HL-60/S4 (cell line): ENCODE results near the gene FLT3LG.
"Not testable (repeated sequence)": the region's sequence is repeated elsewhere in the genome, so short reads cannot be mapped to it uniquely, and the experiment has no call there.

ENCODE experiments used
- in situ Hi-C: fragments of 300-500 bp; cut with MboI; formaldehyde crosslinking; loops from 2 replicates; pipeline ENCODE4 v1.14.3; 2022; ENCODE audit warnings: low sequenced_read_pairs

The FLT3LG gene

DNA sequence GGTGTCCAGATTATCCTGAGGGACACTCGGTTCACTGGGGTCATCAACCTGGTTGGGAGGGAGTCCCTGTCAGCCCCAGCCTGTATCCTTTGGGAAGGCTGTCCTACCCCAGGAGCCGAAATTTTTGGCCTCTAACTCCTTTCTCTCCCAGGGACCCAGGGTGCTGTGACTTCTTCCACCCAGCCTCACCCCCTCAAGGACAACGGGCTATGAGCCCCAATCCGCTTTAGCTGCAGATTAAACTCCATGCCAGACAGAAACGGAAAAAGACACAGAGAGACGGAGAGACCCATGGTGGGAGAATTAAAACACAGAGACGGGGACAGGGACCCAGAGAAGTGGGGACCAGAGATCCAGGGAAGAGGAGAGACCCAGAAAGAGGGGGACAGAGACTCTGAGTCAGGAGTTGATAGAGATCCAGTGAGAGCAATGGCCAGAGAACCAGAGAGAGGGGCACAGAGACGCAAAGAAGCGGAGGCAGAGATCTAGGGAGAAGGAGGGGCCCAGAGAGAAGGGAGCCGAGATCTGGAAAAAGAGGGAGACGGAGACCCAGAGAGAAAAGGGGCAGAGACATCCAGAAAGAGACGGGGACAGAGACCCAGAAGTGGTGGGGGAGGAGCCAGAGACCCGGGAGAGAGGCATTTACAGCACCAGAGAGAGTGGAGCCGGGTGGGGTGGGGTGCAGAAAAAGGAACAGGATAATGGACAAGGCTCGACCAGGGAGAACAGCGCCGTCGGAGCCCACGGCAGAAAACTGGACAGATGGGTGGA, 33.4 kb upstream of the FLT3LG start:
- in situ Hi-C loops: no loop called here

DNA sequence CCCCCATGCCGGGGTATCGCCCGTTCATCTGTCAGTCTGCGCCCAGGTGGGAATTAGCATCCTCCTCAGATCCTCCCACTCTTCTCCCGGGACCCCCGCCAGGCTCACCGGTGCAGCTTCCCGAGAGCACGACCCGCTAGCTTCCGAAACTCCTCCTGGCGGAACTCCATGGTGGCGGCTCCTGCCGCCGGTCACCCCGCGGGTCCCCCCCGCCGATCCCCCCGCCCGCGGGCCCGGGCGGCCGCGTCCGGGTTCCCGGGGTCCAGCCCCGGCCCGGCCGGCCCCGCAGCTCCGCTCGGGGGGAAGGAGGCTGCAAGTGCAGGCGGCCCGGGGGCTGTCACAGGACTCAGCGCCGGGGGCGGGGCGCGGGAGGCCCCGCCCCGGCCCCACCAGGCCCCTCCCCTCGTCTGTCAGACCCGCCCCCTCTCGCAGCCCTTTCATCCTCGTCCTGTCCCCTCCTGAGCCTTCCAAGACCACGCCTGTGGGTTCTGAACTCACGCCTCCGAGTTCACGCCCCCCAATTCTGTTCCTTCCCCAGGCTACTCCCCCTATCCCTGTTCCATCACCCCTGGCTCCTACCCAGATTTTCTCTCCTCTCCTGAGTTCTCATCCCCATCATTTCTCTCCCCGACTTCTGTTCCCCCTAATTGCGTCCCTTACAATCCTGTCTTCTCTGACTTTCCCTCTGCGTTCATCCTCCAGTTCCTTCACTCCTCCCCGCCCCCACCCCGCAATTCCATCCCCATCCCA, 32.6 kb upstream of the FLT3LG start, which contains the start of gene SLC17A7:
TSS of gene SLC17A7 (minus strand) at position 318 of the 750 bp plus-strand sequence. CDS start at position 170, 148 bp downstream.
- in situ Hi-C loops: no loop called here

DNA sequence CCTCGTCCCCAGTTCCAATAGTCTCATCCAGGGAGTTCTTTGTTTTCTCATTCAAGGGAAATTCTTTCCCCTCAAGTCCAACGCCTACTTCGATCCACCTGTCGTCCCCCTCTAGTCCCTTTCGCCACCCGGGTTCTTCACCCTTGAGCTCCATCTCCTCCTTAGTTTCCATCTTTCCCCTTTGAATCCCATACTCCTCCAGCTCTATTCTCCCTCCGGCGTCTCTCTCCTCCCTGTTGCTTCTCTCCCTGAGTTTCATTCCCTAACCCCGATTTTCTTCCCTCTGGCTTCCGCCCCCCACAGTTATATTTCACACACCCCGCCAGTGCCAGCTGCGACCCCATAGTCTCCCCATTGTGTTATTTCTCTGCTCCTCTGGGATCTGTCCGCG, 32.1 kb upstream of the FLT3LG start:
- in situ Hi-C loops: no loop called here

DNA sequence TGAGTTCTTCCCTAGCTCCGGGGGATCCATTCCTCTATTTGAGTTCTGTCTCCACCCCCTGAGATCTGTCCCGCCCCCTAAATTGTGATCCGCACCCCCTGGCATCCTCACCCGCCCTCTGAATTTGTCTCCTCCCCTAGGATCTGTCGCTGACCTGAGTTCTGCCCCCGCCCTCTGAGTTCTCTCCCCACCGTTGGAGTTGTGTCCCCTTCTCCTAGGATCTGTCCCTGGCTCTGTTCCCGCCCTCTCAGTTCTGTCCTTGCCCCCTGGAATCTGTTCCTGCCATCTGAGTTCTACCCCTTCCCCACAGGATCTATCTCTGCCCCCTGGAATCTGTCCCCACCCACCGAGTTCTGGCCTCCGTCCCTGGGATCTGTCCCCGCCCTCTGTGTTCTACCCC, 31.7 kb upstream of the FLT3LG start:
- in situ Hi-C loops: no loop called here

DNA sequence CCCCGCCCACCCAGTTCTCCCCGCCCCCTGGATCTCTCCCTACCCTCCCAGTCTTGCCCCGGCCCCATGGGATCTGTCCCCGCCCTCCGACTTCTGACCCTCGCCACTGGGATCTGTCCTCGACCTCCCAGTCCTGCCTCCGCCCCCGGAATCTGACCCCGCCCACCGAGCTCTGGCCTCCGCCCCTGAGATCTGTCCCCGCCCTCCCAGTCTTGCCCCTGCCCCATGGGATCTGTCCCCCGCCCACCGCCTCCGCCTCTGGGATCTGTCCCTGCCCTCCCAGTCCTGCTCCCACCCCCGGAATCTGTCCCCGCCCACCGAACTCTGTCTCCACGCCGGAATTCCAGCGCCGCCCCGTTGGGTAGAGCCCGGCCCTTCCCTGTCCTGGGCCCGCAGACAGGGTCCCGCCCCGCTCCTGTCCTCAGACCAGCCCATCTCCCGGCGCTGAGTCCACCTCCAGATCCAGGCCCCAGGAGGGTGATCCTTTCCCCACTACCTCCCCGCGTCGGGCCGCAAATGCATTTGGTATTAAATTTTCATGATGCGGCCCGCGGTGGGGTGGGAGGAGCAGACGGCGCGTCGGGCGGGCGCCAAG, 31.1 kb upstream of the FLT3LG start:
- in situ Hi-C loops: no loop called here

DNA sequence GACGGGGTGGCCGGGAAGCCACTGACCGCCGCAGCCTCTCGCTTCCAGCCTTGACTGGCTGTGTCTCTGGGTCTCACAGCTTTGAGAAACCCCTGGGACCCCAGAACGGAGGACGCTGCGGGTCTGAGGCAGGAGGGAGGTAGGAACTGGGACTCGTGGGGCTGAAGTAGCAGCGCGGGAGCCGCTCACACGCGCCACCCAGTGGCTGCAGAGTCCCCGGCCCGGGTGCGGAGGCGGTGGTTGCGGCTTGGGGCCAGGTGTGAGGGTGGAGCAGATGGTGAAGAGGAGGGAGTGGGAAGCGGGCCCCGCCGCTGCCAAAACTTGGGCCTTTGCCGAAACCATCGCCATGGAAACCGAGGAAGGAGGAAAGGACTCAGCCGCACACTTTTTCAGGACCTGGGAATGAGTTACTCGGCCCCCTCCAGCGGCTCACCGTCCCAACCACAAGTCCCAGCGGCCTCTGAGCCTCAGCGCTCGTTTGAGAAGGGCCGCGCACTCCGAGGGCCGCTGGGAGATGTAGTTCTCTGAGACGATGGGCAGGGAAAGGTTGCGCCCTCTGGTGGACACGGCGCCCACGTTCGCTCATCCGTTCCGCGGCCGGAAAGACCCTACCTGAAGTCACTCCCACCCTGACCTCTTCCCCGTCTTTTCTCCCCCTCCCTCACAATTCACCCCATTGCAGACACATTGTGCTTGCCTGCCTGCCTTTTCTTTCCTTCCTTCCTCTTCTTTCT, 30.5 kb upstream of the FLT3LG start:
- in situ Hi-C loops: no loop called here

DNA sequence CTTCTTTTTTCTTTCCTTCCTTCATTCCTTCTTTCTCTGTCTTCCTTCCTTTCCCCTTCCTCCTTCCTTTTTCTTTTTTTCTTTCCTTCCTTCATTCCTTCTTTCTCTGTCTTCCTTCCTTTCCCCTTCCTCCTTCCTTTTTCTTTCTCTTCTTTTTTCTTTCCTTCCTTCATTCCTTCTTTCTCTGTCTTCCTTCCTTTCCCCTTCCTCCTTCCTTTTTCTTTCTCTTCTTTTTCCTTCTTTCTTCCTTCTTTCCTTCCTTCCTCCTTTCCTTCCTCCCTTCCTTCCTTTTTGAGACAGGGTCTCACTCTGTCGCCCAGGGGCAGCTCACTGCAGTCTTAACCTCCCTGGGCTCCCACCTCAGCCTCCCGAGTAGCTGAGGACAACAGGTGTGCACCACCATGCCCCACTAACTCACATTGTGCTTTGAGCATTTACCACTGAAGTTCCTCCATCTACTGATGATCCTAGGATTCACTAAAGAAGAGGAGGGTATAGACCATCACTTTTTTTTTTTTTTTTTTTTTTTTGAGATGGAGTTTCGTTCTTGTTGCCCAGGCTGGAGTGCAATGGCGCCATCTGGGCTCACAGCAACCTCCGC, 29.8 kb upstream of the FLT3LG start:
- in situ Hi-C loops: not testable (repeated sequence)

DNA sequence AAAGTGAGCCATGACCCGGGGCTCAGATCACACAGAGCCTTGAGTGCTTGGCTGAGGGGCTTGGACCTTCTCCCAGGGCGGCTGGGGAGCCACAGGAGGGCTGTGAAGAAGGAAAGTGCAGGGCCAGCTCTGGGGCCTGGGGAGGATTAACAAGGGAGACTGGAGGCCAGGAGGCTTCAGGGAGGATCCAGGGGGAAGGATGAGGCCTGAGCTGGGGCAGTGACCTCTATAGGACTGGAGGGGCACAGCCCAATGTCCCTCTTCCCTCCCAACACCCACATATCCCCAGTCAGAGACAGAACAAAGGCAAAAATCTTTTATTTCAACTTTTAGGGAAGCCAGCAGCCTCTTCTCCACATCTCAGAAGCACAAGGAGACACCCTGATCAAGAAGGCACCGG, 28.0 kb upstream of the FLT3LG start:
- in situ Hi-C loops: no loop called here

DNA sequence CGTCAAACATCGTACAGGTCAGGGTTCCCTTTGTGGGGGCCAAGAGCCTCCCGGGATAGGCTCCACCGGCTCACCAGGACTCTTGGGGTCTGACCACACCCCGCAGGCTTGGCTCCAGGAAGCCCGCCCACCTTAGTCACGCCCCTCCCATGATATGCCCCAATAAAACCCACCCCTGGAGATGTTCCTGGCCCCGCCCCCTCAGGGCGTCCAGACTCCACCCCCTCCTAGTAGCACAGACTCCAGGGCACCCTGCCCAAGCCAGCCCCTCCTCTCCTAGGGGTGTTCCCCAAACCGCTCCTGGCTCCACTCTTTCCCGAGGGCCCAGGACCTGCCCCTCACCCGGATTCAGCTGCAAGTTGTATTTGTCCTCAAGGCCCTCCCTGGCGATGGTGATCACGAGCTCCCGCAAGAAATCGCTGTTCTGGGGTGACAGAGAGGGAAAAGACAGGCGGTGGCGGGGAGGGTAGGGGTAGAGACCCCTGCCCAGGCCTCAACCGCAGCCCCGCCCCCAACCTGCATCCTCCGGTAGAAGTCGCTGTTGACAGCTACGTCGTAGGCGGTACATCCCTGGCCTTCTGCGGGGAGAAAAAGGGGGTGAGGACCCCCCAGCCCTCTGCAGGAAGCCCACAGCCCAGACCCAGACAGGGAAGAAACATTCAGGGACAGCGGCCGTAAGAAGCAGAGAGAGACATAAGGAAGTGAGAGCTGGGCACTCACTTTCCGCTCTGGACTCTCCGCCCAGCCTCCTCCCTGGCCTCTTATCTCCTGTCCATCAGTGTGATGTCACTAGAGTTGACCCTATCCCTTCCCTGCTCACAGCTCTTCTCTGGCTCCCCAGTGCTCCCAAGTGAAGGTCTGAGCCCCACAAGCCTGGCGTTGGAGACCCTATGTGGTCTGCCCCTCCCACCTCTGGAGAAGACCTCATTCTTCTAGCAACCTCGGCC, 26.3 kb upstream of the FLT3LG start:
- in situ Hi-C loops: no loop called here

DNA sequence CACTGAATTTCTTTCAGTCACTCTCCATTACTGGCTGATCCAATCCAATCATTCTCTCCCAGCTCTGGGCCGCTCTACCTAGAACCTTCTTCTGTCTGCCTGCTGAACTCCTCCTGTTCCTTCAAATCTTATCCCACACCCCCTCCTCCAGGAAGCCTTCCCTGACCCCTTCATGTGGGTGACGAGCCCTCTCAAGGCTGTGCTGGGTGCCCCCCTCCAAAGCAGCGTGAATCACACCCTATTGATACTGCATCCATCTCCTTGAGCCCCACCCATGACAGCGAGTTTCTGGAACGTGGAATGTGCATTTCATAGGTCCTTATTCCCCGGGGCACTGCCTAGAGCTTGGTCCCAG, 25.6 kb upstream of the FLT3LG start:
- in situ Hi-C loops: no loop called here

DNA sequence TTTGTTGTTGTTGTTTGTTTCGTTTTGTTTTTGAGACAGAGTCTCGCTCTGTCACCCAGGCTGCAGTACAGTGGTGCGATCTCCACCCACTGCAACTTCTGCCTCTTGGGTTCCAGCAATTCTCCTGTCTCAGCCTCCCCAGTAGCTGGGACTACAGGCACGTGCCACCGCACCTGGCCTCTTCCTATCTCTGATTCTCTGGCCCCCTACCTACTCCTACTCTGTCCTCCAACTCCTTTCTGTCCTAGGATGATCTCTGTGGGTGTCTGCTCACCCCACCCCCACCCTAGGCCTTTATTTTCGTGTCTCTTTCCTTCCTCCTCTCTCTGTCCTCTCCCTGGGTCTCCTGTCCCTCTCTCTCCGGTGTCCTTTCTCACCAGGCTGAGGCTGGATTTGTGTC, 23.6 kb upstream of the FLT3LG start:
- in situ Hi-C loops: no loop called here

DNA sequence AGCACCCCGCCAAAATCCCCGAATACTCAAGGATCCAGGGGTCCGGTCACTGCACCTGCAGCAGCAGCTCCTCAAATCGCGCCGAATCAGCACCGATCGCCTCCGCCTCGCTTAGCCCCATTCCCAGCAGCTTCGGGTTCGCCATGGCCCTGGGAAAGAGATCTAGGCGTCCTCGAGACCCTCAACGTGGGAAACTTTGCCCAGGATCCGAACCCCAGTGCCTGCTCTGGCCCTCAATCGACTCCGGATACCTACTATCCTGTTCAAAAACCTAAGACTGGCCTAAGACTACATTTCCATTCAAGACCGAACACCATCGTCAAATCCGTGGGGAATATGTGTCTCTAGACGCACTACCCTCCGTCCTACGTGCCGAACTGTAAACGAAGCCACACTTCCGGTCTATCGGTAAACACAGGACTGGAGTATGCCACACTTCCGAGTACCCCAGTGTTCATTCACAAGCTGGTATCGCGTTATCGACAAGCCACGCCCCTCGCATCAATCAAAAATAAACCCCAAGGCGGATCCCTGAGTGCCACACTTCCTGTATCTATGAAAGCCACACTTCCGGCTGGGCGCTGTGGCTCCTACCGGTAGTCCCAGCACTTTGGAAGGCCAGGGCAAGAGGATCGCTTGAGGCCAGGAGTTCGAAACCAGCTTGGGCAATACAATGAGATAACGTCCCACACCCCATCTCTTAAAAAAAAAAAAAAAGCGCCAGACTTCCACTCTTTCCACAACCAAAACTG, 22.4 kb upstream of the FLT3LG start, which contains the start of gene PIH1D1:
TSS of gene PIH1D1 (minus strand) at position 385 of the 752 bp plus-strand sequence. CDS start at position 145, 240 bp downstream.
- in situ Hi-C loops: no loop called here

DNA sequence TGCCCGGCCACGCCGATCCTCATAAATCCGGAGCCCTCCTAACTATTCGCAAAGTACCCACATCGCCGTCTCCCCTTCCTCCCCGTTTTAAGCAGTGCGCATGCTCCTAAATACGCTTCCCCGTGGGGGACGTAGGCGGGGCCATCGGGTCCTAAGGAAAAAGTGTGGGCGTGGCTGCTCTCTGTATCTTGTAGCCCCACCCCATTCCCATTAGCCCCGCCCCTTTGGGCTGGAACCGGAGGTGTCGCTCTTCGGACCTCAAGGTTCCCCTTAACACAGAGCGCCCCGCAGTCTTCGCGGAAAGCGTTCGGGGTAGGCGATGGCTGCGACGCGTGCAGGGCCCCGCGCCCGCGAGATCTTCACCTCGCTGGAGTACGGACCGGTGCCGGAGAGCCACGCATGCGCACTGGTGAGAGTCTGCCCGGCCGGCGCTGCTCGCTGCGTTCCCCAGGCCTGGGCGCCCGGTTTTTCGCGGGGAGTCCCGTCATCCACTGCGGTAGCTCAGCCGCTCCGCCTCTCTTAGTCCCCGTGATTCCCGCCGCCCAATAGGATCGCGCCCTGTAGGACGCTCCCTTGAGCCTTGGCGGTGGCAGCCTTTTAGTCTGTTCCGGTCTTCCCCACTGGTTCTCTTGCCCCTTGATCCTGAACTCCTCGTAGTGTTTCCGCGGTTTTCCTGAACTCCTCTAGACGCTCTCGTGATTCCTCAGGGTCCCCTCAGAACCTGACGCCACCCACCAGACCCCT, 20.8 kb upstream of the FLT3LG start, which contains the start of gene ALDH16A1:
TSS of gene ALDH16A1 (plus strand) at position 213 of the 744 bp plus-strand sequence. CDS start at position 320, 107 bp downstream.
- in situ Hi-C loops: no loop called here

DNA sequence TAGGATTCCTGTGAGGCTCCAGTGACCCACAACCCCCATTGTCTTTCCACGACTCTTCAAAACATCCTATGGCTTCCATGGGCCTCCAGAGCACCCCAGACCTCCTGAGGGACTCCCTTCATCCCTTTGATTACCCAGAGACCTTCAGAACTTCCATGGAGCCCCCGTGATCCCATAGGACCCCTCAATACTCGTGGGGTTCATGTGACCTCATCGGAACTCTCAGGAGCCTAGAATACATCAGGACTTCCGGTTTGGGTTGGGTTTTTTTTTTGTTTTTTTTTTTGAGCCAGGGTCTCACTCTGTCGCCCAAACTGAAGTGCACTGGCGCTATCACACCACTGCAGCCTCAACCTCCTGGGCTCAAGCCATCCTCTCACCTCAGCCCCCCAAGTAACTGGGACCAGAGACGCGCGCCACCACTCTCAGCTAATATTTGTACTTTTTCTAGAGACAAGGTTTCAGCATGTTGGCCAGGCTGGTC, 20.2 kb upstream of the FLT3LG start:
- in situ Hi-C loops: no loop called here

DNA sequence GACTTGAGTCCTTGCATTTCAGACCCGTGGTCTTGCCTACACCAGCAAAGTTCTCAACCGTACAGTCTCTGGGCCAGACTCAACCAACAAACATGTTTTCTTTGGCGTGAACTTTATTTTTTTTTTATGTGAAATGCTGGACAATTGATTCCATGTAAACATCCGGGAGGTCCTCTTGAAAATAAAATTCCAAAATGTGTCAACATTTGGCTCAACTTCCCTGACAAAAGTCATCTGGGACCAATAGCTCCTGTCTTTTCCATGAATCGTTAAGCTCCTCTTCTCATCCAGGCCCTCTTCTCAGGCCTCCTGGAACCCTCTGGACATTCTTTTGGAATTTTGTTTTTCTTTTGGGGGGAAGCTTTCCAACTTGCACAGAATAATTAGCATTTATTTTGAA, 18.2 kb upstream of the FLT3LG start:
- in situ Hi-C loops: no loop called here

DNA sequence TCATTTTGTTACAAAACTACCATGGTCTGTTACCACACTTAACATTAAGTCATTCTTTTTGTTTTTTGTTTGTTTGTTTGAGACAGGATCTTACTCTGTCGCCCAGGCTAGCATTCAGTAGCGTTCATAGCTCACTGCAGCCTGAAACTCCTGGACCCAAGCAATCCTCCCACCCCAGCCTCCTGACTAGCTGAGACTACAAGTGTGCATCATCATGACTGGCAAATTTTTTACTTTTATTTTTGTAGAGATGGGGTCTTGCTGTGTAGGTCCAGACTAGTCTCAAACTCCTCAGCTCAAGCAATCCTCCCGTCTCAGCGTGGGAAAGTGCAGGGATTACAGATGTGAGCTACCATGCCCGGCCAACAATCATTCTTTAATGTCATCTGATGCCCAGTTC, 17.7 kb upstream of the FLT3LG start:
- in situ Hi-C loops: no loop called here

DNA sequence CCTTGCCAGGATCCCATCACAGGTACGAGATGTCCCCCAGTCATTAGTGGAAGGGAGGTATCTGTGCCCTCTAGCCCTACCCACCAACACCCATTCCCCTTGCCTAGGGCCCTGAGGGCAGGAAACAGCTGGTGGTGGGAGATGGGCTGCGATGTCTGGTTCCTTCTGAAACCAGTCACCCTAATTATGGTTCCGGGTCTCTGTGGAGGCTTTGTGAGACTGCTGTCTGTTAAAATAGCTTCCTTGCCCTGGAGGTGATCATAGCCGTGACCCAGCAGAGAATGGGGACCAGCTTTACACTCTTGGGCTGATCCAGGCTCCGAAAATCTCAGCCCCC, 15.5 kb upstream of the FLT3LG start:
- in situ Hi-C loops: no loop called here

DNA sequence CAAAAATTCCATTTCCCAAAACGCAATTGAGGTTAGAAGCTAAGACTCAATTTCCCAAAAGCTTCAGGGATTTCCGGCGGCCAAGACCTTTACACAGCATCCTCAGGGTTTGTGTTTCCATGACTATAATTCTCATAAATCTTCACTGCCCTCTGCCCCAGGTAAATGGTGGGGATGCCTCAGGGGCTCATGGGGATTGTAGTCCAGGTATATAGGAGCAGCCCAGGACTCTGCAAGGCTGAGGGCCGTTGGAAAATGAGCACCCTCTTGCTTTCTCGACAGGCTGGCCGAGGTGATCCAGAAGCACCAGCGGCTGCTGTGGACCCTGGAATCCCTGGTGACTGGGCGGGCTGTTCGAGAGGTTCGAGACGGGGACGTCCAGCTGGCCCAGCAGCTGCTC, 14.6 kb upstream of the FLT3LG start:
- in situ Hi-C loops: no loop called here
